ENCODE results near the gene LRRC59. TPM values are rescaled to one million over a fixed set of nuclear protein-coding genes. Genes with fewer than 3 reads are reported as not detected.

The LRRC59 gene
- total RNA-seq, 3 donors from 2014 or later (not counting 1 experiment from before 2014, with no cell fraction given) = 55.6 to 62.7 (median 56.0) TPM

DNA sequence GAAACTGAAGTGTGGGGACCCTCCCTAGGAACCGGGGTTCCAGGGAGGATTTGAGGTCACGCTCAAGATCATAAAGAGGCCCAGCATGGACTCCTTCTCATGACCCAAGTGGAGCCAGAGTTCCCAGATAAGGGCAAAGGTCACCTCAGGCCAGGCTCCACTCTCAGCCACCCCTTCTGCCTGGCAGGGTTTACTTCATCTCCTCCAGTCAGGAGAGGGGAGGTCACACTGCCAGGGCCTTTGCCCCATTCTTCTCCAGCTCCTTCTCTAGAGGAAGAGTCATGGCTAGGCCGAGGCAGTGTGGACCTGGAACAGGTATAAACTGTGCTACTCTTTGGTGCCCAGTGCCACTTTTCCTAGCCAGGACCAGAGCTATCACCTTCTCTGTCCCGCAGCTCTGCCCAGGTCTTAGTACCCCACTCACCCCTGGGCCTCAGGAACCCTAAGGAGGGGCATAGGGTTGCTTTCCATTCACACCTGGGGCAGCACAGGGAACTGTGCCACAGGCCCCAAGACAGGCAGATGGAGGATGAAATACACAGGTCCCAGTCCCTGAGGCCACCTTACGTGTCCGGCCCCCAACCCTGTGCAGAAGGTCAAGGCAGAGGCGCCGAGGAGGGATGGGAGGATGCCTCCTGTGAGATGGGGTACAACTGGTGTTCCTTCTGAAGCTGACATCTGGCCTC, 27.8 kb upstream of the LRRC59 start:
- WGBS (ENCODE audit: insufficient coverage) = 93% methylated on average over 8 of the region's 8 CpGs
- peak in 1 of 2 donors; percentile 8 for DNase-seq
- no peaks in the 10 kb centered on the region for H3K36me3 ChIP-seq (ENCODE audit: control insufficient read depth, insufficient read depth, low read length)
- H3K4me3 Mint-ChIP-seq = peak overlapping the region; percentile 89
- intact Hi-C loops (cut with micrococcal nuclease) = no loop called here
- TF ChIP-seq, protein P1, sequence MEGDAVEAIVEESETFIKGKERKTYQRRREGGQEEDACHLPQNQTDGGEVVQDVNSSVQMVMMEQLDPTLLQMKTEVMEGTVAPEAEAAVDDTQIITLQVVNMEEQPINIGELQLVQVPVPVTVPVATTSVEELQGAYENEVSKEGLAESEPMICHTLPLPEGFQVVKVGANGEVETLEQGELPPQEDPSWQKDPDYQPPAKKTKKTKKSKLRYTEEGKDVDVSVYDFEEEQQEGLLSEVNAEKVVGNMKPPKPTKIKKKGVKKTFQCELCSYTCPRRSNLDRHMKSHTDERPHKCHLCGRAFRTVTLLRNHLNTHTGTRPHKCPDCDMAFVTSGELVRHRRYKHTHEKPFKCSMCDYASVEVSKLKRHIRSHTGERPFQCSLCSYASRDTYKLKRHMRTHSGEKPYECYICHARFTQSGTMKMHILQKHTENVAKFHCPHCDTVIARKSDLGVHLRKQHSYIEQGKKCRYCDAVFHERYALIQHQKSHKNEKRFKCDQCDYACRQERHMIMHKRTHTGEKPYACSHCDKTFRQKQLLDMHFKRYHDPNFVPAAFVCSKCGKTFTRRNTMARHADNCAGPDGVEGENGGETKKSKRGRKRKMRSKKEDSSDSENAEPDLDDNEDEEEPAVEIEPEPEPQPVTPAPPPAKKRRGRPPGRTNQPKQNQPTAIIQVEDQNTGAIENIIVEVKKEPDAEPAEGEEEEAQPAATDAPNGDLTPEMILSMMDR (IDR thresholded peaks at IDR 0.05) = no peak
- H3K27me3 ChIP-seq (ENCODE audit: control insufficient read depth, insufficient read depth, low read length) = no peaks in the 10 kb centered on the region
- H3K36me3 Mint-ChIP-seq = no peaks in the 10 kb centered on the region
- peak overlapping the region; percentile 47 for H3K27ac ChIP-seq (ENCODE audit: low read length)
- ATAC-seq = no peak
- H3K27me3 Mint-ChIP-seq (ENCODE audit: low read depth in 2 of 2) = no peaks in the 10 kb centered on the region
- peaks cover 21 to 25% of the 10 kb centered on the region in 2 donors for H3K4me1 Mint-ChIP-seq
- H3K4me3 ChIP-seq (ENCODE audit: low read length) = peak overlapping the region; percentile 78
- H3K27ac Mint-ChIP-seq = peak overlapping the region; percentile 34 to 87
- no peaks in the 10 kb centered on the region for H3K9me3 ChIP-seq (ENCODE audit: control insufficient read depth, insufficient read depth, low read length)
- H3K9me3 Mint-ChIP-seq = no peaks in the 10 kb centered on the region
- peaks cover 33% of the 10 kb centered on the region for H3K4me1 ChIP-seq (ENCODE audit: control insufficient read depth, insufficient read depth, low read length)

DNA sequence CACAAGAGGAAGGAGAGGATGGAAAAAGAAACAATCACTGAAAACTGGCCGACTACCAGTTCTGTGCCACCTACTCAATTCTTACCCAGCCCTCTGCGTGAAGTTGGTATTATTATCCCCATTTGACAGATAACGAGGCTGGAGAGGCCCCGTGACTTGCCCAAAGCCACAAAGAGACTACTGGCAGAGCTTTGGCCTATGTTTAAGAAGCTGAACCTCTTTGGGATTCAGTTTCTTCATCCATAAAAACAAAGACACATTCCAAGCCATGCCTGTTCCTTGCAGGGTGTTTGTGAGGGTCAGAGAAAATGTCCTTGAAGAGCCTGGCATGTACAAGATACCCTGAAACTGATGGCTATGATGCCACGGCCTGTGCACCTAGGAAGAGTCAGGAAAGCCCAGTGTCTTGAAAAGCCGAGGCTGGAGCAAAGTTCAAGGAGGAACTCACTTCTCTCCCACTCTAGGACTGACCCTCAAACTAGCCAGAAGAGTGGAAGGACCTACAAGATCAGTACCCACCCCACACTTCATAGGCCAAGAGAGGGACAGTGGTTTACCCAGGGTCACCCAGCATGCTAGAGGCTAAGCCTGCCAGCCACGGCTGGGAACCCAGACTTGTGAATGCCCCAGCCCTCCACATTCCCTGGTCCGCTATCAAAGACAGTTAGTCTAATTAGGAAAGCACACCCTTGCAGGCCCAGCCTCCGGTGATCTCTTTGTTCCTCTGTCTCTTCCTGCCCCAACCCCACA, 27.1 kb upstream of the LRRC59 start:
- intact Hi-C loops (cut with micrococcal nuclease) = no loop called here
- DNase-seq = no peak
- Mint-ChIP-seq H3K4me1 (peaks cover 21 to 25% of the 10 kb centered on the region in 2 donors), H3K4me3 (peak overlapping the region; percentile 21), H3K27me3 (ENCODE audit: low read depth in 2 of 2) (no peaks in the 10 kb centered on the region), H3K9me3 (no peaks in the 10 kb centered on the region), H3K36me3 (no peaks in the 10 kb centered on the region), H3K27ac (peak overlapping the region in 1 of 2 donors; percentile 21)
- TF ChIP-seq, protein P1 (IDR thresholded peaks at IDR 0.05) = no peak
- Histone ChIP-seq H3K27me3 (ENCODE audit: control insufficient read depth, insufficient read depth, low read length) (no peaks in the 10 kb centered on the region), H3K4me1 (ENCODE audit: control insufficient read depth, insufficient read depth, low read length) (peaks cover 33% of the 10 kb centered on the region), H3K27ac (ENCODE audit: low read length) (no peak overlapping the region), H3K9me3 (ENCODE audit: control insufficient read depth, insufficient read depth, low read length) (no peaks in the 10 kb centered on the region), H3K4me3 (ENCODE audit: low read length) (no peak overlapping the region), H3K36me3 (ENCODE audit: control insufficient read depth, insufficient read depth, low read length) (no peaks in the 10 kb centered on the region)
- no peak for ATAC-seq
- WGBS (ENCODE audit: insufficient coverage) = 82% methylated on average over 9 of the region's 9 CpGs

DNA sequence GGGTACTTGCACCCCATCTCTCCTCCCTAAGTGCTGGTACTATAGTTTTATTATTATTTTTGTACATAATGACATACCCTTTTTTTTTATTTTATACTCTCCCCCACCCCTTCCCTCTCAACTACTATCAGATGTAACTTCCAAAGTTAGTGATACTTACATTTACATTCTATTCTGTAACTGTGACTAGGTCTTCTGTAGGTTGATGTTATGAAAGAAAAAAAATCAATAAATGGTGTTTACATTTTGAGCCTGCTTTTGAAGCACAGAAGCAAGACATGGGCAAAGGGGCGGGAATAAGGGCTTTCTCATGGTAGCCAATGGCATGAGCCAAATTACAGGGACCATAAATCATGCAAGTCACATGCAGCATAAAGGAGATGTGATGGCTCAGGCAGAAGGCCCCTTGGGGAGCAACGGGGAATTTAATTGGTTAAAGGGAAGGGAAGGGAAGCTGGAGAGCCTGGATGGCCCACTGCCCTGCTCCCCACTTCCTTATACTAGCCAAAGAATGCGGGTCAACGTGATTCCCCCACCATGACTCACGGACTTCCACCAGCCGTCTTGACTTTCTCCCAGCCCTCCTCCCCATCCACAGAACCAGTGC, 26.3 kb upstream of the LRRC59 start:
- Histone ChIP-seq H3K27me3 (ENCODE audit: control insufficient read depth, insufficient read depth, low read length) (no peaks in the 10 kb centered on the region), H3K9me3 (ENCODE audit: control insufficient read depth, insufficient read depth, low read length) (no peaks in the 10 kb centered on the region), H3K36me3 (ENCODE audit: control insufficient read depth, insufficient read depth, low read length) (no peaks in the 10 kb centered on the region), H3K4me3 (ENCODE audit: low read length) (no peak overlapping the region), H3K4me1 (ENCODE audit: control insufficient read depth, insufficient read depth, low read length) (peaks cover 33% of the 10 kb centered on the region), H3K27ac (ENCODE audit: low read length) (no peak overlapping the region)
- no peak for DNase-seq
- Mint-ChIP-seq H3K4me3 (peak overlapping the region; percentile 35), H3K27me3 (ENCODE audit: low read depth in 2 of 2) (peaks cover 0 to 6% of the 10 kb centered on the region in 2 donors), H3K9me3 (peaks cover 0 to 3% of the 10 kb centered on the region in 2 donors), H3K27ac (peak overlapping the region in 1 of 2 donors; percentile 21), H3K4me1 (peaks cover 21 to 25% of the 10 kb centered on the region in 2 donors), H3K36me3 (no peaks in the 10 kb centered on the region)
- no peak for ATAC-seq
- WGBS (ENCODE audit: insufficient coverage) = 80% methylated on average over 6 of the region's 6 CpGs
- TF ChIP-seq, protein P1 (IDR thresholded peaks at IDR 0.05) = no peak
- intact Hi-C loops (cut with micrococcal nuclease) = no loop called here
